HepG2 (cell line): ENCODE measurements around the gene LGR6. TPM values are rescaled to one million over a fixed set of nuclear protein-coding genes. Genes with fewer than 3 reads are reported as not detected.

ENCODE experiments used
- ATAC-seq: fragments of 200-7000 bp; cut with Tn5 transposase; 3 replicates; pipeline ENCODE4 v1.9.1; 2020; ENCODE audit warnings: mild to moderate bottlenecking, moderate library complexity
- BruUV-seq: library from RNA; stranded (reverse); fragments of 400-500 nt; replicated peaks from 2 replicates; lab custom pipeline; 2021; lab: Mats Ljungman, UMichigan
- CTCF ChIA-PET: fragments of 300-600 bp; formaldehyde crosslinking; extraction: SDS; loops from one replicate; lab custom pipeline; 2021; ENCODE audit warnings: low total read pairs, inconsistent platforms, low intra/inter-chr PET ratio; lab: Yijun Ruan, JAX
- POLR2A ChIA-PET: fragments of 350-600 bp; sonication (Branson Sonifier 250); formaldehyde crosslinking; loops from one replicate; lab custom pipeline; 2020; ENCODE audit warnings: antibody characterized with exemption, inconsistent platforms; lab: Yijun Ruan, JAX
- DNase-seq: peaks from one replicate; pipeline ENCODE4 v3.0.0-alpha.2; 2015; ENCODE audit warnings: low spot score
- FAIRE-seq: peaks from 3 replicates; lab custom pipeline; 2011; peaks lifted over from hg19 to GRCh38; lab: Jason Lieb, UNC
- H2AFZ ChIP-seq: one replicate; pipeline ENCODE4 v1.6.1; 2011; ENCODE audit warnings: low read length, inconsistent platforms
- H3K27ac ChIP-seq: fragments of 300-600 bp; 3 replicates; pipeline ENCODE4 v1.8.0; 2011; ENCODE audit warnings: mixed run types, mild to moderate bottlenecking, mixed read lengths, low read length, inconsistent platforms; ENCODE audit not compliant: insufficient read depth; ENCODE audit errors: extremely low read length
- H3K27me3 ChIP-seq, 2 experiments: fragments of 200-600 bp in 1 of 2; 2 replicates in 1 of 2; 3 replicates in 1 of 2; pipeline versions ENCODE4 v1.6.0 to v1.8.0; 2011; ENCODE audit warnings: low read length in 2 of 2, mild to moderate bottlenecking in 2 of 2, moderate library complexity in 2 of 2, inconsistent platforms in 1 of 2; ENCODE audit not compliant: insufficient read depth in 2 of 2, control insufficient read depth in 1 of 2
- H3K36me3 ChIP-seq, 2 experiments: fragments of 200-600 bp in 1 of 2; replicated peaks in 1 of 2; 2 replicates in 1 of 2; 3 replicates in 1 of 2; pipeline versions ENCODE4 v1.5.1 to v1.8.0; 2011; ENCODE audit warnings: low read length in 2 of 2, inconsistent platforms in 1 of 2; ENCODE audit not compliant: insufficient read depth in 2 of 2, control insufficient read depth in 1 of 2
- H3K4me1 ChIP-seq: 2 replicates; pipeline ENCODE4 v1.5.1; 2012; ENCODE audit warnings: low read length, inconsistent platforms; ENCODE audit not compliant: insufficient read depth
- H3K4me2 ChIP-seq: 2 replicates; pipeline ENCODE4 v1.6.0; 2011; ENCODE audit warnings: low read depth, low read length, inconsistent platforms
- H3K4me3 ChIP-seq, 3 experiments: fragments of 200-600 bp in 1 of 3; sonication (generic), shearing (Covaris generic) in 1 of 3; replicated peaks in 1 of 3; 2 replicates each; pipeline ENCODE4 v1.5.1; 2011 to 2016; ENCODE audit warnings: low read length in 3 of 3, inconsistent platforms in 2 of 3, low read depth in 2 of 3, mild to moderate bottlenecking in 2 of 3, control low read depth in 1 of 3, mixed read lengths in 1 of 3; ENCODE audit not compliant: insufficient read depth in 1 of 3
- H3K79me2 ChIP-seq: one replicate; pipeline ENCODE4 v1.6.1; 2011; ENCODE audit warnings: low read length, inconsistent platforms; ENCODE audit not compliant: insufficient read depth
- H3K9ac ChIP-seq: 2 replicates; pipeline ENCODE4 v1.6.0; 2011; ENCODE audit warnings: mild to moderate bottlenecking, low read depth, low read length, inconsistent platforms; ENCODE audit not compliant: insufficient read depth
- H3K9me3 ChIP-seq: 2 replicates; pipeline ENCODE4 v1.5.1; 2012; ENCODE audit warnings: mild to moderate bottlenecking, low read length
- H4K20me1 ChIP-seq: 2 replicates; pipeline ENCODE4 v1.6.0; 2011; ENCODE audit warnings: inconsistent platforms, mild to moderate bottlenecking, low read length, moderate library complexity; ENCODE audit not compliant: insufficient read depth
- ATM ChIP-seq: fragments of 450-650 bp; IDR thresholded peaks from 2 replicates; pipeline ENCODE4 v1.7.1; 2017; ENCODE audit warnings: mild to moderate bottlenecking, borderline replicate concordance
- EZH2 ChIP-seq: conservative IDR thresholded peaks from 2 replicates; pipeline ENCODE4 v1.6.1; 2012; ENCODE audit warnings: mild to moderate bottlenecking, low read depth, low read length, moderate library complexity
- FIP1L1 ChIP-seq: fragments of 200-400 bp; formaldehyde crosslinking; IDR thresholded peaks from 2 replicates; pipeline ENCODE4 v1.6.1; 2018; ENCODE audit warnings: low read depth, mild to moderate bottlenecking, low read length, moderate library complexity, borderline replicate concordance; ENCODE audit not compliant: insufficient read depth
- ISL2 ChIP-seq: sonication (generic); formaldehyde crosslinking; IDR thresholded peaks from 2 replicates; pipeline ENCODE4 v1.5.0; 2020; ENCODE audit warnings: missing genetic modification reagents
- KLF12 ChIP-seq: sonication (generic); formaldehyde crosslinking; IDR thresholded peaks from 2 replicates; pipeline ENCODE4 v1.4.0; 2020; ENCODE audit warnings: missing genetic modification reagents, borderline replicate concordance
- PAX8 ChIP-seq: sonication (generic); formaldehyde crosslinking; IDR thresholded peaks from 2 replicates; pipeline ENCODE4 v1.8.0; 2022; ENCODE audit warnings: mild to moderate bottlenecking, missing genetic modification reagents, borderline replicate concordance
- SYNCRIP ChIP-seq: fragments of 200-400 bp; formaldehyde crosslinking; IDR thresholded peaks from 2 replicates; pipeline ENCODE4 v1.6.1; 2018; ENCODE audit warnings: mild to moderate bottlenecking, low read depth, low read length; ENCODE audit not compliant: insufficient read depth
- TEAD2 ChIP-seq: sonication (generic); formaldehyde crosslinking; IDR thresholded peaks from 2 replicates; pipeline ENCODE4 v1.9.0; 2021; ENCODE audit warnings: missing genetic modification reagents
- ZNF816 ChIP-seq: sonication (generic); formaldehyde crosslinking; IDR thresholded peaks from 2 replicates; pipeline ENCODE4 v1.8.0; 2022; ENCODE audit warnings: missing genetic modification reagents, mild to moderate bottlenecking, borderline replicate concordance
- ZSCAN21 ChIP-seq: sonication (generic); formaldehyde crosslinking; IDR thresholded peaks from 2 replicates; pipeline ENCODE4 v1.8.0; 2022; ENCODE audit warnings: mild to moderate bottlenecking, missing genetic modification reagents, moderate library complexity, borderline replicate concordance
- in situ Hi-C: cut with HindIII; loops from 2 replicates; pipeline ENCODE4 v1.10.0; 2017; ENCODE audit warnings: low pct_unique_long_range_greater_than_20kb; ENCODE audit not compliant: extremely low pct_ligation_motif_present
- intact Hi-C: fragments of 100-400 bp; cut with micrococcal nuclease; formaldehyde crosslinking; loops from one replicate; pipeline ENCODE4 v1.10.0; 2022; ENCODE audit not compliant: unreplicated experiment
- polyA plus RNA-seq, 8 experiments: library from polyadenylated mRNA; depleted of rRNA in 3 of 8; stranded (reverse) in 7 of 8; unstranded in 1 of 8; fragments of >200 nt; fragmentation: Illumina TruSeq in 4 of 8; extraction: Trizol in 4 of 8; gene quantifications; 2 replicates each; pipeline versions ENCODE4 v1.2.1 to v1.2.3, GENCODE V29; 2011 to 2016; ENCODE audit warnings: low read depth in 4 of 8, missing spikeins in 1 of 8, mixed read lengths in 1 of 8; ENCODE audit not compliant: insufficient read depth in 1 of 8
- total RNA-seq, 5 experiments: library from RNA; depleted of rRNA; stranded (reverse); fragments of >200 nt; fragmentation: Illumina TruSeq; extraction: Trizol; gene quantifications; 2 replicates each; pipeline ENCODE4 v1.2.3, GENCODE V29; 2016; ENCODE audit warnings: low read depth in 1 of 5
- TF ChIP-seq, protein P1 (sequence below): sonication (generic); formaldehyde crosslinking; IDR thresholded peaks from 2 replicates; pipeline ENCODE4 v1.4.0; 2020; ENCODE audit warnings: missing genetic modification reagents, borderline replicate concordance
- TF ChIP-seq, protein P2 (sequence below): IDR thresholded peaks from 2 replicates; pipeline ENCODE4 v1.6.1; 2018; ENCODE audit warnings: missing genetic modification reagents
- TF ChIP-seq, protein P3 (sequence below): sonication (generic); formaldehyde crosslinking; IDR thresholded peaks from 2 replicates; pipeline ENCODE4 v1.5.0; 2020; ENCODE audit warnings: missing genetic modification reagents
- TF ChIP-seq, protein P4 (sequence below): sonication (generic); formaldehyde crosslinking; IDR thresholded peaks from 2 replicates; pipeline ENCODE4 v1.4.0; 2020; ENCODE audit warnings: low read depth, mild to moderate bottlenecking, missing genetic modification reagents
- TF ChIP-seq, protein P5 (sequence below): fragments of 450-650 bp; IDR thresholded peaks from 2 replicates; pipeline ENCODE4 v1.6.1; 2017; ENCODE audit warnings: mild to moderate bottlenecking

Gene LGR6
- total and polyA plus RNA-seq, 2 of the 13 experiments (the other 11 are each of a cell fraction or from before 2014, with no cell fraction given), result 0.07 TPM; not detected in 1

DNA sequence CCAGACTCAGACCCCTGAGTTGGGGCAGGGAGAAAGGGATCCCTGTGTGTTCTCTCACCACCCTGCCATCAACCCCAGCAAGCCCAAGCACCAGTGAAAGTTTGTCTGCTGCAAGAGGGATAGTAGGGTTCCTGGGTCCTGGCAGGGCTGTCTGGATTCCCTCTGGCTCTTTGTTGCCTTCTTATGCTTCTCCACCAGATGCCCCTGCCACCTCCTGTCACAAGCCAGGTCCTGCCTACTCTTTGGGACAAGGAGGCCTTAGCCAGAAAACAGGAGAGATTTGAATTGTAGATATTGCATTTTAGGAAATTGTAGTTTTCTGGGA is 126.4 kb downstream of the LGR6 start:
- Histone ChIP-seq H3K4me3 (no peak overlapping the region), H3K9me3 (no peaks in the 10 kb centered on the region), H2AFZ (no peak overlapping the region), H3K4me2 (no peak overlapping the region), H3K9ac (no peak overlapping the region), H3K79me2 (no peaks in the 10 kb centered on the region), H3K27me3 (peaks cover 1 to 28% of the 10 kb centered on the region in 2 experiments; a peak in 2 of 5 replicates), H3K4me1 (peaks cover 25% of the 10 kb centered on the region), H3K36me3 (no peaks in the 10 kb centered on the region), H4K20me1 (no peaks in the 10 kb centered on the region), H3K27ac (no peak overlapping the region)
- no peak for DNase-seq
- intact Hi-C loops (no loop called here), in situ Hi-C loops (no loop called here)
- FAIRE-seq, result no peak
- CTCF ChIA-PET, result no interaction called here
- ATAC-seq, result no peak
- BruUV-seq, result no TSS peak
- POLR2A ChIA-PET, result no interaction called here
- no peak for TF ChIP-seq ISL2 (CRISPR knock-in tag)
- TF ChIP-seq, protein P1, sequence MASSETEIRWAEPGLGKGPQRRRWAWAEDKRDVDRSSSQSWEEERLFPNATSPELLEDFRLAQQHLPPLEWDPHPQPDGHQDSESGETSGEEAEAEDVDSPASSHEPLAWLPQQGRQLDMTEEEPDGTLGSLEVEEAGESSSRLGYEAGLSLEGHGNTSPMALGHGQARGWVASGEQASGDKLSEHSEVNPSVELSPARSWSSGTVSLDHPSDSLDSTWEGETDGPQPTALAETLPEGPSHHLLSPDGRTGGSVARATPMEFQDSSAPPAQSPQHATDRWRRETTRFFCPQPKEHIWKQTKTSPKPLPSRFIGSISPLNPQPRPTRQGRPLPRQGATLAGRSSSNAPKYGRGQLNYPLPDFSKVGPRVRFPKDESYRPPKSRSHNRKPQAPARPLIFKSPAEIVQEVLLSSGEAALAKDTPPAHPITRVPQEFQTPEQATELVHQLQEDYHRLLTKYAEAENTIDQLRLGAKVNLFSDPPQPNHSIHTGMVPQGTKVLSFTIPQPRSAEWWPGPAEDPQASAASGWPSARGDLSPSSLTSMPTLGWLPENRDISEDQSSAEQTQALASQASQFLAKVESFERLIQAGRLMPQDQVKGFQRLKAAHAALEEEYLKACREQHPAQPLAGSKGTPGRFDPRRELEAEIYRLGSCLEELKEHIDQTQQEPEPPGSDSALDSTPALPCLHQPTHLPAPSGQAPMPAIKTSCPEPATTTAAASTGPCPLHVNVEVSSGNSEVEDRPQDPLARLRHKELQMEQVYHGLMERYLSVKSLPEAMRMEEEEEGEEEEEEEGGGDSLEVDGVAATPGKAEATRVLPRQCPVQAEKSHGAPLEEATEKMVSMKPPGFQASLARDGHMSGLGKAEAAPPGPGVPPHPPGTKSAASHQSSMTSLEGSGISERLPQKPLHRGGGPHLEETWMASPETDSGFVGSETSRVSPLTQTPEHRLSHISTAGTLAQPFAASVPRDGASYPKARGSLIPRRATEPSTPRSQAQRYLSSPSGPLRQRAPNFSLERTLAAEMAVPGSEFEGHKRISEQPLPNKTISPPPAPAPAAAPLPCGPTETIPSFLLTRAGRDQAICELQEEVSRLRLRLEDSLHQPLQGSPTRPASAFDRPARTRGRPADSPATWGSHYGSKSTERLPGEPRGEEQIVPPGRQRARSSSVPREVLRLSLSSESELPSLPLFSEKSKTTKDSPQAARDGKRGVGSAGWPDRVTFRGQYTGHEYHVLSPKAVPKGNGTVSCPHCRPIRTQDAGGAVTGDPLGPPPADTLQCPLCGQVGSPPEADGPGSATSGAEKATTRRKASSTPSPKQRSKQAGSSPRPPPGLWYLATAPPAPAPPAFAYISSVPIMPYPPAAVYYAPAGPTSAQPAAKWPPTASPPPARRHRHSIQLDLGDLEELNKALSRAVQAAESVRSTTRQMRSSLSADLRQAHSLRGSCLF, result no peak
- no peak for TF ChIP-seq SYNCRIP
- no peak for TF ChIP-seq FIP1L1
- TF ChIP-seq EZH2, result no peak
- TF ChIP-seq, protein P2, sequence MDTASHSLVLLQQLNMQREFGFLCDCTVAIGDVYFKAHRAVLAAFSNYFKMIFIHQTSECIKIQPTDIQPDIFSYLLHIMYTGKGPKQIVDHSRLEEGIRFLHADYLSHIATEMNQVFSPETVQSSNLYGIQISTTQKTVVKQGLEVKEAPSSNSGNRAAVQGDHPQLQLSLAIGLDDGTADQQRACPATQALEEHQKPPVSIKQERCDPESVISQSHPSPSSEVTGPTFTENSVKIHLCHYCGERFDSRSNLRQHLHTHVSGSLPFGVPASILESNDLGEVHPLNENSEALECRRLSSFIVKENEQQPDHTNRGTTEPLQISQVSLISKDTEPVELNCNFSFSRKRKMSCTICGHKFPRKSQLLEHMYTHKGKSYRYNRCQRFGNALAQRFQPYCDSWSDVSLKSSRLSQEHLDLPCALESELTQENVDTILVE (CRISPR knock-in tag), result no peak
- TF ChIP-seq TEAD2, result no peak
- TF ChIP-seq PAX8 (CRISPR knock-in tag), result no peak
- no peak for TF ChIP-seq ATM
- no peak for TF ChIP-seq ZSCAN21 (CRISPR knock-in tag)
- no peak for TF ChIP-seq ZNF816 (CRISPR knock-in tag)
- TF ChIP-seq, protein P3, sequence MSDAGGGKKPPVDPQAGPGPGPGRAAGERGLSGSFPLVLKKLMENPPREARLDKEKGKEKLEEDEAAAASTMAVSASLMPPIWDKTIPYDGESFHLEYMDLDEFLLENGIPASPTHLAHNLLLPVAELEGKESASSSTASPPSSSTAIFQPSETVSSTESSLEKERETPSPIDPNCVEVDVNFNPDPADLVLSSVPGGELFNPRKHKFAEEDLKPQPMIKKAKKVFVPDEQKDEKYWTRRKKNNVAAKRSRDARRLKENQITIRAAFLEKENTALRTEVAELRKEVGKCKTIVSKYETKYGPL (CRISPR knock-in tag), result no peak
- TF ChIP-seq KLF12, result no peak
- TF ChIP-seq, protein P4, sequence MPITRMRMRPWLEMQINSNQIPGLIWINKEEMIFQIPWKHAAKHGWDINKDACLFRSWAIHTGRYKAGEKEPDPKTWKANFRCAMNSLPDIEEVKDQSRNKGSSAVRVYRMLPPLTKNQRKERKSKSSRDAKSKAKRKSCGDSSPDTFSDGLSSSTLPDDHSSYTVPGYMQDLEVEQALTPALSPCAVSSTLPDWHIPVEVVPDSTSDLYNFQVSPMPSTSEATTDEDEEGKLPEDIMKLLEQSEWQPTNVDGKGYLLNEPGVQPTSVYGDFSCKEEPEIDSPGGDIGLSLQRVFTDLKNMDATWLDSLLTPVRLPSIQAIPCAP, result no peak
- TF ChIP-seq, protein P5, sequence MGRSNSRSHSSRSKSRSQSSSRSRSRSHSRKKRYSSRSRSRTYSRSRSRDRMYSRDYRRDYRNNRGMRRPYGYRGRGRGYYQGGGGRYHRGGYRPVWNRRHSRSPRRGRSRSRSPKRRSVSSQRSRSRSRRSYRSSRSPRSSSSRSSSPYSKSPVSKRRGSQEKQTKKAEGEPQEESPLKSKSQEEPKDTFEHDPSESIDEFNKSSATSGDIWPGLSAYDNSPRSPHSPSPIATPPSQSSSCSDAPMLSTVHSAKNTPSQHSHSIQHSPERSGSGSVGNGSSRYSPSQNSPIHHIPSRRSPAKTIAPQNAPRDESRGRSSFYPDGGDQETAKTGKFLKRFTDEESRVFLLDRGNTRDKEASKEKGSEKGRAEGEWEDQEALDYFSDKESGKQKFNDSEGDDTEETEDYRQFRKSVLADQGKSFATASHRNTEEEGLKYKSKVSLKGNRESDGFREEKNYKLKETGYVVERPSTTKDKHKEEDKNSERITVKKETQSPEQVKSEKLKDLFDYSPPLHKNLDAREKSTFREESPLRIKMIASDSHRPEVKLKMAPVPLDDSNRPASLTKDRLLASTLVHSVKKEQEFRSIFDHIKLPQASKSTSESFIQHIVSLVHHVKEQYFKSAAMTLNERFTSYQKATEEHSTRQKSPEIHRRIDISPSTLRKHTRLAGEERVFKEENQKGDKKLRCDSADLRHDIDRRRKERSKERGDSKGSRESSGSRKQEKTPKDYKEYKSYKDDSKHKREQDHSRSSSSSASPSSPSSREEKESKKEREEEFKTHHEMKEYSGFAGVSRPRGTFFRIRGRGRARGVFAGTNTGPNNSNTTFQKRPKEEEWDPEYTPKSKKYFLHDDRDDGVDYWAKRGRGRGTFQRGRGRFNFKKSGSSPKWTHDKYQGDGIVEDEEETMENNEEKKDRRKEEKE, result no peak
